ENCODE measurements around the gene PRKRIP1.

DNA sequence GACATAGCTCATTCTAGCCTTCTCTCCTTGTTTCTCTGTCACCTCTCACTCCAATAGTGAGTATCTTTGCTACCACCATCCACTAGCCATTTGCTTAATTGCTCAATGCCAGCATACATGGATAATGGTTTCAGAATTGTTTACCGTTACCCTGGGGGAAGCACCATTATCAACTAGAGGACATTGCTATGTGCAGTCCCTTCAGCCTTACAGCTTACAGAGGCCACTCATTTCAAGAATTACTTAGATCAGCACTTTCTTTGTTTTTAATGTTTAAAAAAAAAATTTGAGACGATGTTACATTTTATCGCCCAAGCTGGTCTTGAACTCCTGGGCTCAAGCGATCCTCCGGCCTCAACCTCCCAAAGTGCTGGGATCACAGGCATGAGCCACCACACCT, 22.4 kb downstream of the PRKRIP1 start:
- TF ChIP-seq POLR2A (IDR thresholded peaks at IDR 0.05) = no peak
- no peak for TF ChIP-seq CTCF (IDR thresholded peaks at IDR 0.05)

Measured in uterus (tissue), 2 donors.